Gastrocnemius medialis (tissue), 4 donors: Measurements from ENCODE around the gene PRDM16.

ENCODE experiments used
- POLR2A ChIP-seq, 2 donors: fragments of 450-650 bp; IDR thresholded peaks; one replicate each; pipeline ENCODE4 v1.6.1; 2017; ENCODE audit warnings: antibody characterized with exemption in 2 of 2, mild to moderate bottlenecking in 2 of 2, moderate library complexity in 2 of 2
- TF ChIP-seq, protein P1 (sequence below), 5 experiments: fragments of 450-650 bp in 3 of 5; fragments of 200-600 bp in 2 of 5; sonication (generic) in 2 of 5; IDR thresholded peaks in 4 of 5; conservative IDR thresholded peaks in 1 of 5; 1 replicate in 4 of 5; 2 replicates in 1 of 5; pipeline ENCODE4 v1.5.1; 2016 to 2019; ENCODE audit warnings: antibody characterized with exemption in 5 of 5, mild to moderate bottlenecking in 3 of 5, moderate library complexity in 3 of 5

DNA sequence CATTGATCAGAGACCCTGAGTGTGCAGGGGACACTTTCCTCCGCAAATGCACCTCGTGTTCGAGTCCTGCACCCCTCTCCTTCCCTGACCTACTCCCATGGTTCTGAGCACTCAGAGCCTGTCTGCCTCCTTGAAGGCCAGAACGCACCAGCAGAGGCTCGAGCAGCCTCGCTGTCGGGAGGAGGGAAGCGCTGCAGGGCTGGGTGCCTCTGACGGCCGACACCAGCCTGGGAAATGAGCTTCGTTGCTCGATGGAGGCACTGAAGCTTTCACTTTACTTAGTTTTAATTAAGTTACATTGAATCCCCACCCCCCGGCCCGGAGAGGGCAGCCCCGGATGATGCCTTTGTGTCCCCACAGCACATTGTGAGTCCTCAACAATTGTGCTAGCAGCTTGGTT lies 229.2 kb downstream of the PRDM16 start:
- TF ChIP-seq, protein P1, sequence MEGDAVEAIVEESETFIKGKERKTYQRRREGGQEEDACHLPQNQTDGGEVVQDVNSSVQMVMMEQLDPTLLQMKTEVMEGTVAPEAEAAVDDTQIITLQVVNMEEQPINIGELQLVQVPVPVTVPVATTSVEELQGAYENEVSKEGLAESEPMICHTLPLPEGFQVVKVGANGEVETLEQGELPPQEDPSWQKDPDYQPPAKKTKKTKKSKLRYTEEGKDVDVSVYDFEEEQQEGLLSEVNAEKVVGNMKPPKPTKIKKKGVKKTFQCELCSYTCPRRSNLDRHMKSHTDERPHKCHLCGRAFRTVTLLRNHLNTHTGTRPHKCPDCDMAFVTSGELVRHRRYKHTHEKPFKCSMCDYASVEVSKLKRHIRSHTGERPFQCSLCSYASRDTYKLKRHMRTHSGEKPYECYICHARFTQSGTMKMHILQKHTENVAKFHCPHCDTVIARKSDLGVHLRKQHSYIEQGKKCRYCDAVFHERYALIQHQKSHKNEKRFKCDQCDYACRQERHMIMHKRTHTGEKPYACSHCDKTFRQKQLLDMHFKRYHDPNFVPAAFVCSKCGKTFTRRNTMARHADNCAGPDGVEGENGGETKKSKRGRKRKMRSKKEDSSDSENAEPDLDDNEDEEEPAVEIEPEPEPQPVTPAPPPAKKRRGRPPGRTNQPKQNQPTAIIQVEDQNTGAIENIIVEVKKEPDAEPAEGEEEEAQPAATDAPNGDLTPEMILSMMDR (IDR thresholded peaks at IDR 0.05 in 4 of 5, conservative IDR thresholded peaks at IDR 0.05 in 1 of 5): no peak
- no peak for TF ChIP-seq POLR2A (IDR thresholded peaks at IDR 0.05)
